MM.1S (cell line): ENCODE measurements around the gene MMP21.

Source experiments
- EZH2 ChIP-seq: fragments of 300-600 bp; sonication (generic); optimal IDR thresholded peaks from 2 replicates; pipeline ENCODE3; 2017; ENCODE audit warnings: low read depth, mild to moderate bottlenecking, antibody characterized with exemption, low read length, mixed read lengths
- EZH2phosphoT487 ChIP-seq: fragments of 300-600 bp; sonication (generic); IDR thresholded peaks from 2 replicates; pipeline ENCODE4 v1.6.1; 2018; ENCODE audit warnings: antibody characterized with exemption, low read length
- TF ChIP-seq, protein P1 (sequence below): fragments of 300-600 bp; sonication (generic); IDR thresholded peaks from 2 replicates; pipeline ENCODE4 v1.5.1; 2016; ENCODE audit warnings: antibody characterized with exemption, low read length, mixed read lengths

DNA sequence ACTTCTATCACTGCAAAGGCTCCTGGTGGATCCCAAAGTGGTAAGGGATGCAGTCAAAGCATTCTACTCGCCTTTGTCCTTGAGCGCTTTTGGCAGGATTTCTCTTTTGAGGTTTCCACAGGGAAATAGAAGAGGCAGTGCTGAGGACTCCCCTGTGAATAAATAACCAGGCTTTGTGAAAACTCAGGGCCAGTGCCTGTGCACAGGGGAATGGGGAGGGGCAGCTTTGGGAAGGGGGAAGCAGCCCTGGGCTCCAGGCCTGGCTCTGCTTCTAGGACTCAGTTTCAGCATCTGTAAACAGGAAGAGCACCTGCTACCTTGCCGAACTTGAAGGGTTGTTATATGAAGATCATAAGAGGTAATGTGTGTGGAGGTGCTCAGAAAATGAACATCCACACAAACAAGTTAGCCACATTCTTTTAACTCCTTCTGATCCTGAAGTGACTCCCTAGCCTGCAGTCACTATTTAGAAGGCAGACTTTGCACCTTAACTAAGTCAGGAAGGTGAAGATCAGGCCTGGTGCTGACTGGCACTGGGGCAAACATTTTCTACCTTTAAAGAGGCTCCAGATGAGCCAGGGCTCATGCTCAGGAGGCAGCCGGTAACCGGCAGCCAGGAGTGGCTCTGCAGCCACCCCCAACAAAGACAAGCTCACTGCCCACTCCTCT is 22.5 kb upstream of the MMP21 start:
- TF ChIP-seq, protein P1, sequence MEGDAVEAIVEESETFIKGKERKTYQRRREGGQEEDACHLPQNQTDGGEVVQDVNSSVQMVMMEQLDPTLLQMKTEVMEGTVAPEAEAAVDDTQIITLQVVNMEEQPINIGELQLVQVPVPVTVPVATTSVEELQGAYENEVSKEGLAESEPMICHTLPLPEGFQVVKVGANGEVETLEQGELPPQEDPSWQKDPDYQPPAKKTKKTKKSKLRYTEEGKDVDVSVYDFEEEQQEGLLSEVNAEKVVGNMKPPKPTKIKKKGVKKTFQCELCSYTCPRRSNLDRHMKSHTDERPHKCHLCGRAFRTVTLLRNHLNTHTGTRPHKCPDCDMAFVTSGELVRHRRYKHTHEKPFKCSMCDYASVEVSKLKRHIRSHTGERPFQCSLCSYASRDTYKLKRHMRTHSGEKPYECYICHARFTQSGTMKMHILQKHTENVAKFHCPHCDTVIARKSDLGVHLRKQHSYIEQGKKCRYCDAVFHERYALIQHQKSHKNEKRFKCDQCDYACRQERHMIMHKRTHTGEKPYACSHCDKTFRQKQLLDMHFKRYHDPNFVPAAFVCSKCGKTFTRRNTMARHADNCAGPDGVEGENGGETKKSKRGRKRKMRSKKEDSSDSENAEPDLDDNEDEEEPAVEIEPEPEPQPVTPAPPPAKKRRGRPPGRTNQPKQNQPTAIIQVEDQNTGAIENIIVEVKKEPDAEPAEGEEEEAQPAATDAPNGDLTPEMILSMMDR: no peak
- TF ChIP-seq EZH2phosphoT487 (no peak), EZH2 (no peak)
